Kidney tubule cell (primary cell): ENCODE data around the gene TMOD2.
"Not testable (repeated sequence)": the region's sequence is repeated elsewhere in the genome, so short reads cannot be mapped to it uniquely, and the experiment has no call there.

Experiments used
- DNase-seq: peaks from one replicate; pipeline ENCODE4 v3.0.0-alpha.2; 2018; ENCODE audit warnings: low spot score

The TMOD2 gene

GRCh38 chr15:51774916-51775315, 23.5 kb downstream of the TMOD2 start:
- no peak for DNase-seq

GRCh38 chr15:51775967-51776816, 24.8 kb downstream of the TMOD2 start:
- peak; percentile 59 for DNase-seq

- DNase-seq, result peak; percentile 69
These were observed 25.7 kb downstream of the TMOD2 start for GRCh38 chr15:51776952-51777569.

GRCh38 chr15:51780636-51781035, 29.2 kb downstream of the TMOD2 start:
- DNase-seq, result no peak

- no peak for DNase-seq
These were observed 30.1 kb downstream of the TMOD2 start for GRCh38 chr15:51781506-51781905.

GRCh38 chr15:51782357-51782896, 31.0 kb downstream of the TMOD2 start:
- DNase-seq, result peak; percentile 20

GRCh38 chr15:51783967-51784366, 32.6 kb downstream of the TMOD2 start:
- DNase-seq, result no peak

GRCh38 chr15:51787130-51787529, 35.7 kb downstream of the TMOD2 start:
- peak; percentile 47 for DNase-seq

GRCh38 chr15:51792474-51792873, 41.1 kb downstream of the TMOD2 start:
- not testable (repeated sequence) for DNase-seq

GRCh38 chr15:51793521-51794305, 42.3 kb downstream of the TMOD2 start:
- no peak for DNase-seq

- peak; percentile 69 for DNase-seq
These were observed 45.5 kb downstream of the TMOD2 start for GRCh38 chr15:51796847-51797401.

- no peak for DNase-seq
These were observed 46.9 kb downstream of the TMOD2 start for GRCh38 chr15:51798281-51798680.

- DNase-seq, result no peak
These were observed 48.2 kb downstream of the TMOD2 start for GRCh38 chr15:51799282-51800252.

GRCh38 chr15:51801391-51801835, 50.0 kb downstream of the TMOD2 start:
- DNase-seq, result peak; percentile 52

- no peak for DNase-seq
These were observed 51.2 kb downstream of the TMOD2 start for GRCh38 chr15:51802593-51802992.

- DNase-seq, result no peak
These were observed 52.6 kb downstream of the TMOD2 start for GRCh38 chr15:51803965-51804364.

- no peak for DNase-seq
These were observed 54.7 kb downstream of the TMOD2 start for GRCh38 chr15:51806123-51806522.

- no peak for DNase-seq
These were observed 58.1 kb downstream of the TMOD2 start for GRCh38 chr15:51809457-51809856.

GRCh38 chr15:51812598-51812997, 61.2 kb downstream of the TMOD2 start:
- DNase-seq, result no peak

- no peak for DNase-seq
These were observed 63.2 kb downstream of the TMOD2 start for GRCh38 chr15:51814606-51815005.

- DNase-seq, result no peak
These were observed 65.2 kb downstream of the TMOD2 start for GRCh38 chr15:51816611-51817010.
